ENCODE measurements around the gene PCDHB3.
"Not testable (repeated sequence)": the region's sequence is repeated elsewhere in the genome, so short reads cannot be mapped to it uniquely, and the experiment has no call there.

The PCDHB3 gene

GRCh38 chr5:141101059-141101458 is 786 bp downstream of the PCDHB3 start:
- no peaks in the 10 kb centered on the region for H3K27me3 ChIP-seq (ENCODE audit: control insufficient read depth in 1 of 2, insufficient read depth in 2 of 2, low read length in 2 of 2)
- peak overlapping the region; percentile 46 to 55 for H3K4me3 ChIP-seq (ENCODE audit: low read length in 2 of 2)
- H3K4me1 ChIP-seq (ENCODE audit: control insufficient read depth, insufficient read depth, low read length) = no peaks in the 10 kb centered on the region
- no peaks in the 10 kb centered on the region for H3K36me3 ChIP-seq (ENCODE audit: control insufficient read depth in 2 of 2, insufficient read depth in 2 of 2, low read length in 2 of 2)
- H3K9me3 ChIP-seq (ENCODE audit: control insufficient read depth in 2 of 2, low read length in 2 of 2) = peaks cover 5 to 18% of the 10 kb centered on the region in 2 donors
- no peak overlapping the region for H3K9ac ChIP-seq (ENCODE audit: low read length in 2 of 2)
- no peak overlapping the region for H3K27ac ChIP-seq (ENCODE audit: low read length)

- not testable (repeated sequence) for H3K27ac ChIP-seq (ENCODE audit: low read length); H3K36me3 ChIP-seq (ENCODE audit: control insufficient read depth in 2 of 2, insufficient read depth in 2 of 2, low read length in 2 of 2); H3K27me3 ChIP-seq (ENCODE audit: control insufficient read depth in 1 of 2, insufficient read depth in 2 of 2, low read length in 2 of 2); H3K4me1 ChIP-seq (ENCODE audit: control insufficient read depth, insufficient read depth, low read length); H3K4me3 ChIP-seq (ENCODE audit: low read length in 2 of 2); H3K9ac ChIP-seq (ENCODE audit: low read length in 2 of 2)
- peaks cover 5 to 18% of the 10 kb centered on the region in 2 donors for H3K9me3 ChIP-seq (ENCODE audit: control insufficient read depth in 2 of 2, low read length in 2 of 2)
These were observed 1.8 kb downstream of the PCDHB3 start for GRCh38 chr5:141102070-141102469.

DNA sequence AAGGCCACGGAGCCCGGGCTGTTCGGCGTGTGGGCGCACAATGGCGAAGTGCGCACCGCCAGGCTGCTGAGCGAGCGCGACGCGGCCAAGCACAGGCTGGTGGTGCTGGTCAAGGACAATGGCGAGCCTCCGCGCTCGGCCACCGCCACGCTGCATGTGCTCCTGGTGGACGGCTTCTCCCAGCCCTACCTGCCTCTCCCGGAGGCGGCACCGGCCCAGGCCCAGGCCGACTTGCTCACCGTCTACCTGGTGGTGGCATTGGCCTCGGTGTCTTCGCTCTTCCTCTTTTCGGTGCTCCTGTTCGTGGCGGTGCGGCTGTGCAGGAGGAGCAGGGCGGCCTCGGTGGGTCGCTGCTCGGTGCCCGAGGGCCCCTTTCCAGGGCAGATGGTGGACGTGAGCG is 2.2 kb downstream of the PCDHB3 start:
- not testable (repeated sequence) for H3K36me3 ChIP-seq (ENCODE audit: control insufficient read depth in 2 of 2, insufficient read depth in 2 of 2, low read length in 2 of 2); H3K4me3 ChIP-seq (ENCODE audit: low read length in 2 of 2); H3K27ac ChIP-seq (ENCODE audit: low read length); H3K4me1 ChIP-seq (ENCODE audit: control insufficient read depth, insufficient read depth, low read length); H3K9ac ChIP-seq (ENCODE audit: low read length in 2 of 2); H3K27me3 ChIP-seq (ENCODE audit: control insufficient read depth in 1 of 2, insufficient read depth in 2 of 2, low read length in 2 of 2)
- peaks cover 5 to 18% of the 10 kb centered on the region in 2 donors for H3K9me3 ChIP-seq (ENCODE audit: control insufficient read depth in 2 of 2, low read length in 2 of 2)

GRCh38 chr5:141105350-141105749 is 5.1 kb downstream of the PCDHB3 start:
- H3K27me3 ChIP-seq (ENCODE audit: control insufficient read depth in 1 of 2, insufficient read depth in 2 of 2, low read length in 2 of 2) = no peaks in the 10 kb centered on the region
- no peak overlapping the region for H3K4me3 ChIP-seq (ENCODE audit: low read length in 2 of 2)
- H3K36me3 ChIP-seq (ENCODE audit: control insufficient read depth in 2 of 2, insufficient read depth in 2 of 2, low read length in 2 of 2) = no peaks in the 10 kb centered on the region
- peaks cover 10 to 23% of the 10 kb centered on the region in 2 donors for H3K9me3 ChIP-seq (ENCODE audit: control insufficient read depth in 2 of 2, low read length in 2 of 2)
- H3K27ac ChIP-seq (ENCODE audit: low read length) = no peak overlapping the region
- no peak overlapping the region for H3K9ac ChIP-seq (ENCODE audit: low read length in 2 of 2)
- no peaks in the 10 kb centered on the region for H3K4me1 ChIP-seq (ENCODE audit: control insufficient read depth, insufficient read depth, low read length)

- Histone ChIP-seq H3K9me3 (ENCODE audit: control insufficient read depth in 2 of 2, low read length in 2 of 2) (peaks cover 0 to 3% of the 10 kb centered on the region in 2 donors), H3K27ac (ENCODE audit: low read length) (no peak overlapping the region), H3K9ac (ENCODE audit: low read length in 2 of 2) (no peak overlapping the region), H3K4me1 (ENCODE audit: control insufficient read depth, insufficient read depth, low read length) (no peaks in the 10 kb centered on the region), H3K27me3 (ENCODE audit: control insufficient read depth in 1 of 2, insufficient read depth in 2 of 2, low read length in 2 of 2) (peaks cover 6% of the 10 kb centered on the region in 2 donors), H3K36me3 (ENCODE audit: control insufficient read depth in 2 of 2, insufficient read depth in 2 of 2, low read length in 2 of 2) (no peaks in the 10 kb centered on the region), H3K4me3 (ENCODE audit: low read length in 2 of 2) (no peak overlapping the region)
These were observed 19.0 kb downstream of the PCDHB3 start for GRCh38 chr5:141119250-141119649.

DNA sequence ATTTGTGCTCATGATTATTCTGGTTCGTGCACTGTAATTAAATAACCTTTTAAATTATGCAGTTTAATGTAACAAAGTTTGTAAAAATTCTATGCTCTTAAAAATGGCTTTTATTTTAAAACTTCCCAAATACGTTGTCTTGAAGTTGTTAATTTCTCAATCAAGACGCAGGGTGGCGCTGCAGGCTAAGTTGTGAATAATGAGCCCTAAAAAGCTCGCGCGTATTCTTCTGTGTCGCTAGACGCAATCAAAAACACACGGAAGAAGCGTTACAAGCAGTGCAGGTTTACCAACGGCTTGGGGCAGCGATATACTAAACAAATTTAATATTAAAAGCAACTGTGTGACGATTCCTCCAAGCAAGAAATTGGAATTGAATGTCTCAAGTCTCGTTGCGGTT is 21.3 kb downstream of the PCDHB3 start, which contains the start of gene PCDHB4:
Gene PCDHB4 (plus strand): TSS at position 256 of the 400 bp plus-strand sequence. CDS start 181 bp downstream, outside the sequence.
- Histone ChIP-seq H3K36me3 (ENCODE audit: control insufficient read depth in 2 of 2, insufficient read depth in 2 of 2, low read length in 2 of 2) (no peaks in the 10 kb centered on the region), H3K27ac (ENCODE audit: low read length) (no peak within 1 kb of the TSS), H3K27me3 (ENCODE audit: control insufficient read depth in 1 of 2, insufficient read depth in 2 of 2, low read length in 2 of 2) (peaks cover 6% of the 10 kb centered on the region in 2 donors), H3K9me3 (ENCODE audit: control insufficient read depth in 2 of 2, low read length in 2 of 2) (peaks cover 0 to 3% of the 10 kb centered on the region in 2 donors), H3K4me1 (ENCODE audit: control insufficient read depth, insufficient read depth, low read length) (no peaks in the 10 kb centered on the region), H3K9ac (ENCODE audit: low read length in 2 of 2) (peak within 1 kb of the TSS in 1 of 2 donors; percentile 6), H3K4me3 (ENCODE audit: low read length in 2 of 2) (peak within 1 kb of the TSS; percentile 18 to 69)

GRCh38 chr5:141121985-141122384 is 21.7 kb downstream of the PCDHB3 start:
- no peak overlapping the region for H3K27ac ChIP-seq (ENCODE audit: low read length)
- no peak overlapping the region for H3K9ac ChIP-seq (ENCODE audit: low read length in 2 of 2)
- H3K27me3 ChIP-seq (ENCODE audit: control insufficient read depth in 1 of 2, insufficient read depth in 2 of 2, low read length in 2 of 2) = peaks cover 6% of the 10 kb centered on the region in 2 donors
- H3K4me1 ChIP-seq (ENCODE audit: control insufficient read depth, insufficient read depth, low read length) = no peaks in the 10 kb centered on the region
- H3K4me3 ChIP-seq (ENCODE audit: low read length in 2 of 2) = peak overlapping the region; percentile 18 to 69
- peaks cover 0 to 3% of the 10 kb centered on the region in 2 donors for H3K9me3 ChIP-seq (ENCODE audit: control insufficient read depth in 2 of 2, low read length in 2 of 2)
- H3K36me3 ChIP-seq (ENCODE audit: control insufficient read depth in 2 of 2, insufficient read depth in 2 of 2, low read length in 2 of 2) = no peaks in the 10 kb centered on the region

DNA sequence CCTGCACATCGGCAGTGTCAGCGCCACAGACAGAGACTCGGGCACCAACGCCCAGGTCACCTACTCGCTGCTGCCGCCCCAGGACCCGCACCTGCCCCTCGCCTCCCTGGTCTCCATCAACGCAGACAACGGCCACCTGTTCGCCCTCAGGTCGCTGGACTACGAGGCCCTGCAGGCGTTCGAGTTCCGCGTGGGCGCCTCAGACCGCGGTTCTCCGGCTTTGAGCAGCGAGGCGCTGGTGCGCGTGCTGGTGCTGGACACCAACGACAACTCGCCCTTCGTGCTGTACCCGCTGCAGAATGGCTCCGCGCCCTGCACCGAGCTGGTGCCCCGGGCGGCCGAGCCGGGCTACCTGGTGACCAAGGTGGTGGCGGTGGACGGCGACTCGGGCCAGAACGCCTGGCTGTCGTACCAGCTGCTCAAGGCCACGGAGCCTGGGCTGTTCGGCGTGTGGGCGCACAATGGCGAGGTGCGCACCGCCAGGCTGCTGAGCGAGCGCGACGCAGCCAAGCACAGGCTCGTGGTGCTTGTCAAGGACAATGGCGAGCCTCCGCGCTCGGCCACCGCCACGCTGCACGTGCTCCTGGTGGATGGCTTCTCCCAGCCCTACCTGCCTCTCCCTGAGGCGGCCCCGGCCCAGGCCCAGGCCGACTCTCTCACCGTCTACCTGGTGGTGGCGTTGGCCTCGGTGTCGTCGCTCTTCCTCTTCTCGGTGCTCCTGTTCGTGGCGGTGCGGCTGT is 23.3 kb downstream of the PCDHB3 start:
- not testable (repeated sequence) for H3K27ac ChIP-seq (ENCODE audit: low read length); H3K9ac ChIP-seq (ENCODE audit: low read length in 2 of 2); H3K4me1 ChIP-seq (ENCODE audit: control insufficient read depth, insufficient read depth, low read length); H3K36me3 ChIP-seq (ENCODE audit: control insufficient read depth in 2 of 2, insufficient read depth in 2 of 2, low read length in 2 of 2); H3K27me3 ChIP-seq (ENCODE audit: control insufficient read depth in 1 of 2, insufficient read depth in 2 of 2, low read length in 2 of 2); H3K9me3 ChIP-seq (ENCODE audit: control insufficient read depth in 2 of 2, low read length in 2 of 2); H3K4me3 ChIP-seq (ENCODE audit: low read length in 2 of 2)

GRCh38 chr5:141127305-141127704 is 27.0 kb downstream of the PCDHB3 start:
- H3K4me3 ChIP-seq (ENCODE audit: low read length in 2 of 2) = no peak overlapping the region

DNA sequence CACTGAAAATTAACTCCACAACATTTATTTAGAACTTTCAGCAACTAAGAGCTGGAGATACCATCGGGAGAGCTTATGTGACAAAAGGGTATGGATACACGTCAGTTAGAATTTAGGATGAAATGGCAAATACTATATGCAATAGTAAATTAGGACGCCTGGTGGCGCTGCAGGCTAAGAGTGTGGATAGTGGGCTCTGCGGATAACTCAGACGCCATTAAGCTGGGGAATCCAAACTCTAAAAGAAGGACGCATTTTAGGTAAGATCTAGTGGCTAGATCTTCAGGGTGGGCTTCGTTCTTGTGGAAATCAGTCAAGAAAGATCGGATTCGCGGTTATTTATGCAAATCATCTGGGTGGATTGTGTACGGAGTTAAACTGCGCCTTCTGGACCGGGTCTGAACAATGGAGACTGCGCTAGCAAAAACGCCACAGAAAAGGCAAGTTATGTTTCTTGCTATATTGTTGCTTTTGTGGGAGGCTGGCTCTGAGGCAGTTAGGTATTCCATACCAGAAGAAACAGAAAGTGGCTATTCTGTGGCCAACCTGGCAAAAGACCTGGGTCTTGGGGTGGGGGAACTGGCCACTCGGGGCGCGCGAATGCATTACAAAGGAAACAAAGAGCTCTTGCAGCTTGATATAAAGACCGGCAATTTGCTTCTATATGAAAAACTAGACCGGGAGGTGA is 34.9 kb downstream of the PCDHB3 start, which contains the start of gene PCDHB5:
Gene PCDHB5 (plus strand): TSS at position 177 of the 688 bp plus-strand sequence. CDS start 229 bp downstream, at position 406.
- Histone ChIP-seq H3K9me3 (ENCODE audit: control insufficient read depth in 2 of 2, low read length in 2 of 2) (peaks cover 16 to 26% of the 10 kb centered on the region in 2 donors), H3K27ac (ENCODE audit: low read length) (no peak within 1 kb of the TSS)

More at GRCh38 chr5:141127305-141127704, 27.0 kb downstream of the PCDHB3 start:
- H3K9ac ChIP-seq (ENCODE audit: low read length in 2 of 2) = no peak overlapping the region
- no peaks in the 10 kb centered on the region for H3K4me1 ChIP-seq (ENCODE audit: control insufficient read depth, insufficient read depth, low read length)
- H3K27me3 ChIP-seq (ENCODE audit: control insufficient read depth in 1 of 2, insufficient read depth in 2 of 2, low read length in 2 of 2) = peaks cover 0 to 2% of the 10 kb centered on the region in 2 donors
- H3K27ac ChIP-seq (ENCODE audit: low read length) = no peak overlapping the region
- peaks cover 0 to 7% of the 10 kb centered on the region in 2 donors for H3K9me3 ChIP-seq (ENCODE audit: control insufficient read depth in 2 of 2, low read length in 2 of 2)
- no peaks in the 10 kb centered on the region for H3K36me3 ChIP-seq (ENCODE audit: control insufficient read depth in 2 of 2, insufficient read depth in 2 of 2, low read length in 2 of 2)

More for the DNA sequence above, 34.9 kb downstream of the PCDHB3 start, which contains the start of gene PCDHB5:
- Histone ChIP-seq H3K4me3 (ENCODE audit: low read length in 2 of 2) (peak within 1 kb of the TSS; percentile 64), H3K4me1 (ENCODE audit: control insufficient read depth, insufficient read depth, low read length) (no peaks in the 10 kb centered on the region), H3K27me3 (ENCODE audit: control insufficient read depth in 1 of 2, insufficient read depth in 2 of 2, low read length in 2 of 2) (no peaks in the 10 kb centered on the region), H3K9ac (ENCODE audit: low read length in 2 of 2) (peak within 1 kb of the TSS in 1 of 2 donors; percentile 60), H3K36me3 (ENCODE audit: control insufficient read depth in 2 of 2, insufficient read depth in 2 of 2, low read length in 2 of 2) (no peaks in the 10 kb centered on the region)

All from stomach smooth muscle (tissue), 2 donors.